Measurements from ENCODE around the gene NSMCE4A.
"Not testable (repeated sequence)": the region's sequence is repeated elsewhere in the genome, so short reads cannot be mapped to it uniquely, and the experiment has no call there.

NSMCE4A gene

DNA sequence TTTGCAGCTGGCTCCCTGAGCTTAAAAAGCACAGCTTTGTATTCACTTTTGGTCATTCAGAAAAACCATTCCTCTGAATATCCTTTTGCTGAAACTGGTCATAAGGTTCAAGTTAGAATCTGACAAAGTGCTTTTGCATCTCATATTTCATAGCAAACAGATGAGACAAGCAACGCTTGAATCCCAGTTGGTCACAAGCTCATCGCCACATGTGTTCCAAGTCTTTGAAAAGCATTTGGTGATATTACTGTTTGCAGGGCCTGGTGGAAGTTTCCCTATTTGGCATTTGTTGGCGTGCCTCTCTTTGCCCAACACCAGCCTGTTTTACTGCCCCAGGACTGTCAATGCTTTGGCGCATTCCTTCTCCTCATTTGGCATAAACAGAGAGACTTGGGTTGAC lies 24.3 kb upstream of the NSMCE4A start:
- Histone ChIP-seq H3K27me3 (ENCODE audit: insufficient read depth, low read length) (no peaks in the 10 kb centered on the region), H4K91ac (ENCODE audit: low read depth, low read length) (no peak overlapping the region), H3K4me1 (ENCODE audit: control insufficient read depth in 1 of 2, insufficient read depth in 2 of 2, low read length in 2 of 2) (peaks cover 0 to 3% of the 10 kb centered on the region in 2 experiments), H3K9ac (ENCODE audit: low read length) (no peak overlapping the region), H3K4ac (ENCODE audit: low read depth, low read length) (no peak overlapping the region), H3K4me3 (ENCODE audit: low read depth, low read length) (no peak overlapping the region), H2BK120ac (ENCODE audit: insufficient read depth, low read length, poor library complexity) (no peak overlapping the region), H2BK5ac (ENCODE audit: low read depth, low read length, poor library complexity) (no peak overlapping the region), H3K18ac (ENCODE audit: low read length) (no peak overlapping the region), H3K27ac (ENCODE audit: low read depth, low read length) (no peak overlapping the region), H3K23ac (ENCODE audit: low read length) (no peak overlapping the region), H3K79me1 (ENCODE audit: low read length) (no peaks in the 10 kb centered on the region), H4K12ac (ENCODE audit: low read depth, low read length) (no peak overlapping the region), H2AFZ (ENCODE audit: insufficient read depth, low read length, poor library complexity) (no peak overlapping the region), H3K79me2 (ENCODE audit: control insufficient read depth, insufficient read depth, low read length, poor library complexity) (no peaks in the 10 kb centered on the region), H2BK12ac (ENCODE audit: low read length) (no peak overlapping the region), H2AK5ac (ENCODE audit: low read length) (no peak overlapping the region), H3K36me3 (ENCODE audit: control insufficient read depth in 1 of 2, insufficient read depth in 2 of 2, low read length in 2 of 2) (no peaks in the 10 kb centered on the region), H3K4me2 (ENCODE audit: low read length) (no peak overlapping the region), H3K9me3 (ENCODE audit: insufficient read depth, low read depth, low read length) (no peaks in the 10 kb centered on the region), H3K14ac (ENCODE audit: low read length) (no peak overlapping the region), H4K8ac (ENCODE audit: low read depth, low read length) (no peak overlapping the region)
- WGBS (ENCODE audit: extremely low coverage, insufficient coverage, insufficient read length) = no CpG with 5 or more reads among the region's 4 CpGs
- no peak for DNase-seq

- Histone ChIP-seq H3K27me3 (ENCODE audit: insufficient read depth, low read length) (no peaks in the 10 kb centered on the region), H2BK120ac (ENCODE audit: insufficient read depth, low read length, poor library complexity) (no peak overlapping the region), H2BK5ac (ENCODE audit: low read depth, low read length, poor library complexity) (no peak overlapping the region), H3K27ac (ENCODE audit: low read depth, low read length) (no peak overlapping the region), H2BK12ac (ENCODE audit: low read length) (no peak overlapping the region), H3K9ac (ENCODE audit: low read length) (no peak overlapping the region), H3K36me3 (ENCODE audit: control insufficient read depth in 1 of 2, insufficient read depth in 2 of 2, low read length in 2 of 2) (no peaks in the 10 kb centered on the region), H2AK5ac (ENCODE audit: low read length) (no peak overlapping the region), H2AFZ (ENCODE audit: insufficient read depth, low read length, poor library complexity) (no peak overlapping the region), H3K14ac (ENCODE audit: low read length) (no peak overlapping the region), H4K8ac (ENCODE audit: low read depth, low read length) (no peak overlapping the region), H4K91ac (ENCODE audit: low read depth, low read length) (no peak overlapping the region), H3K9me3 (ENCODE audit: insufficient read depth, low read depth, low read length) (no peaks in the 10 kb centered on the region), H3K18ac (ENCODE audit: low read length) (no peak overlapping the region), H3K79me1 (ENCODE audit: low read length) (no peaks in the 10 kb centered on the region), H3K4me2 (ENCODE audit: low read length) (no peak overlapping the region), H3K4me1 (ENCODE audit: control insufficient read depth in 1 of 2, insufficient read depth in 2 of 2, low read length in 2 of 2) (peaks cover 0 to 3% of the 10 kb centered on the region in 2 experiments), H3K79me2 (ENCODE audit: control insufficient read depth, insufficient read depth, low read length, poor library complexity) (no peaks in the 10 kb centered on the region), H3K4me3 (ENCODE audit: low read depth, low read length) (no peak overlapping the region), H3K4ac (ENCODE audit: low read depth, low read length) (no peak overlapping the region), H4K12ac (ENCODE audit: low read depth, low read length) (no peak overlapping the region), H3K23ac (ENCODE audit: low read length) (no peak overlapping the region)
- DNase-seq = no peak
- WGBS (ENCODE audit: extremely low coverage, insufficient coverage, insufficient read length) = no CpG with 5 or more reads among the region's 6 CpGs
Observed at GRCh38 chr10:121998462-121998861, 23.4 kb upstream of the NSMCE4A start.

- no peak overlapping the region for H3K4me3 ChIP-seq (ENCODE audit: low read depth, low read length)
- DNase-seq = peak in 1 of 2 donors; percentile 56
- no peak overlapping the region for H2BK5ac ChIP-seq (ENCODE audit: low read depth, low read length, poor library complexity)
- H3K36me3 ChIP-seq (ENCODE audit: control insufficient read depth in 1 of 2, insufficient read depth in 2 of 2, low read length in 2 of 2) = no peaks in the 10 kb centered on the region
- peaks cover 0 to 3% of the 10 kb centered on the region in 2 experiments for H3K4me1 ChIP-seq (ENCODE audit: control insufficient read depth in 1 of 2, insufficient read depth in 2 of 2, low read length in 2 of 2)
- H4K8ac ChIP-seq (ENCODE audit: low read depth, low read length) = no peak overlapping the region
- no peak overlapping the region for H3K23ac ChIP-seq (ENCODE audit: low read length)
- no peak overlapping the region for H4K91ac ChIP-seq (ENCODE audit: low read depth, low read length)
- no peak overlapping the region for H3K9ac ChIP-seq (ENCODE audit: low read length)
- H3K4ac ChIP-seq (ENCODE audit: low read depth, low read length) = no peak overlapping the region
- no peaks in the 10 kb centered on the region for H3K27me3 ChIP-seq (ENCODE audit: insufficient read depth, low read length)
- H3K79me2 ChIP-seq (ENCODE audit: control insufficient read depth, insufficient read depth, low read length, poor library complexity) = no peaks in the 10 kb centered on the region
- H3K14ac ChIP-seq (ENCODE audit: low read length) = no peak overlapping the region
- H3K4me2 ChIP-seq (ENCODE audit: low read length) = peak overlapping the region; percentile 26
- peak overlapping the region; percentile 14 for H2AFZ ChIP-seq (ENCODE audit: insufficient read depth, low read length, poor library complexity)
- no peak overlapping the region for H2BK12ac ChIP-seq (ENCODE audit: low read length)
- H2AK5ac ChIP-seq (ENCODE audit: low read length) = no peak overlapping the region
- H2BK120ac ChIP-seq (ENCODE audit: insufficient read depth, low read length, poor library complexity) = no peak overlapping the region
- no peaks in the 10 kb centered on the region for H3K79me1 ChIP-seq (ENCODE audit: low read length)
- H3K9me3 ChIP-seq (ENCODE audit: insufficient read depth, low read depth, low read length) = no peaks in the 10 kb centered on the region
- no peak overlapping the region for H3K18ac ChIP-seq (ENCODE audit: low read length)
- no peak overlapping the region for H3K27ac ChIP-seq (ENCODE audit: low read depth, low read length)
- no peak overlapping the region for H4K12ac ChIP-seq (ENCODE audit: low read depth, low read length)
- no CpG with 5 or more reads among the region's 10 CpGs for WGBS (ENCODE audit: extremely low coverage, insufficient coverage, insufficient read length)
Observed at GRCh38 chr10:121994429-121994941, 19.5 kb upstream of the NSMCE4A start.

- H3K79me2 ChIP-seq (ENCODE audit: control insufficient read depth, insufficient read depth, low read length, poor library complexity); H3K36me3 ChIP-seq (ENCODE audit: control insufficient read depth in 1 of 2, insufficient read depth in 2 of 2, low read length in 2 of 2); DNase-seq; H3K27me3 ChIP-seq (ENCODE audit: insufficient read depth, low read length); H2BK120ac ChIP-seq (ENCODE audit: insufficient read depth, low read length, poor library complexity); H4K12ac ChIP-seq (ENCODE audit: low read depth, low read length); H3K4me2 ChIP-seq (ENCODE audit: low read length); H2BK12ac ChIP-seq (ENCODE audit: low read length); H3K18ac ChIP-seq (ENCODE audit: low read length); H3K27ac ChIP-seq (ENCODE audit: low read depth, low read length); H4K91ac ChIP-seq (ENCODE audit: low read depth, low read length); H3K4me1 ChIP-seq (ENCODE audit: control insufficient read depth in 1 of 2, insufficient read depth in 2 of 2, low read length in 2 of 2); H2AFZ ChIP-seq (ENCODE audit: insufficient read depth, low read length, poor library complexity); H2BK5ac ChIP-seq (ENCODE audit: low read depth, low read length, poor library complexity); H3K9ac ChIP-seq (ENCODE audit: low read length); H4K8ac ChIP-seq (ENCODE audit: low read depth, low read length); H3K4ac ChIP-seq (ENCODE audit: low read depth, low read length); H3K23ac ChIP-seq (ENCODE audit: low read length); H3K4me3 ChIP-seq (ENCODE audit: low read depth, low read length); H3K14ac ChIP-seq (ENCODE audit: low read length); H2AK5ac ChIP-seq (ENCODE audit: low read length); H3K9me3 ChIP-seq (ENCODE audit: insufficient read depth, low read depth, low read length); H3K79me1 ChIP-seq (ENCODE audit: low read length): not testable (repeated sequence)
- no CpG with 5 or more reads among the region's 4 CpGs for WGBS (ENCODE audit: extremely low coverage, insufficient coverage, insufficient read length)
Observed at GRCh38 chr10:121991727-121992126, 16.7 kb upstream of the NSMCE4A start.
